ENCODE results near the gene LRRC61. TPM values are rescaled to one million over a fixed set of nuclear protein-coding genes. Genes with fewer than 3 reads are reported as not detected.

LRRC61 gene
- total RNA-seq, 1 donor from 2014 or later, result 20.9 TPM

GRCh38 chr7:150329331-150330120 lies 6.4 kb downstream of the LRRC61 start:
- intact Hi-C loops (cut with micrococcal nuclease), result no loop called here

GRCh38 chr7:150330211-150330885 lies 7.2 kb downstream of the LRRC61 start:
- intact Hi-C loops (cut with micrococcal nuclease), result no loop called here

GRCh38 chr7:150332852-150333635 lies 9.9 kb downstream of the LRRC61 start:
- intact Hi-C loops (cut with micrococcal nuclease), result no loop called here

GRCh38 chr7:150333659-150334058 lies 10.5 kb downstream of the LRRC61 start:
- intact Hi-C loops (cut with micrococcal nuclease), result no loop called here

DNA sequence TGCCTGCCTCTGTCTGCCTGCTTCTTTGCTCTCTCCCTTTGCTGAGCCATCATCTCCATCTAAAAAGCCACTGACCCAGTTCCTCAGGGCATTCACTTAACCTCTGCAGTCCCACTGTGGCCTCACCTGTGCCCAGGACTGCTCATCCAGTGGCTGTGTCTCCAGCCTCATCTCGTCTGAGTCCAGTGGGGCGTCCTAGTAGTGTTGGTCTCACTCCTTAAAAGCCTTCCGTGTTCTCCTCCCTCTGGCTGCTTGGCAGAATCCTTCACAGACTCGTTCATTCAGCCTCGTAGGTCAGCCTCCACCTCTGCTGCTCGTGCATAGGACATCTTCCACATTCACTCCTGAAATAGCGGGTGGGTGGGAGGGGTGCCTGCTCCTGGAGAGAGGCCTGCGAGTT lies 11.0 kb downstream of the LRRC61 start:
- intact Hi-C loops (cut with micrococcal nuclease), result no loop called here

- intact Hi-C loops (cut with micrococcal nuclease), result no loop called here
Observed at GRCh38 chr7:150335108-150335773, 12.1 kb downstream of the LRRC61 start.

GRCh38 chr7:150335774-150336112 lies 12.6 kb downstream of the LRRC61 start:
- intact Hi-C loops (cut with micrococcal nuclease), result no loop called here

GRCh38 chr7:150336746-150337145 lies 13.6 kb downstream of the LRRC61 start:
- intact Hi-C loops (cut with micrococcal nuclease), result no loop called here

DNA sequence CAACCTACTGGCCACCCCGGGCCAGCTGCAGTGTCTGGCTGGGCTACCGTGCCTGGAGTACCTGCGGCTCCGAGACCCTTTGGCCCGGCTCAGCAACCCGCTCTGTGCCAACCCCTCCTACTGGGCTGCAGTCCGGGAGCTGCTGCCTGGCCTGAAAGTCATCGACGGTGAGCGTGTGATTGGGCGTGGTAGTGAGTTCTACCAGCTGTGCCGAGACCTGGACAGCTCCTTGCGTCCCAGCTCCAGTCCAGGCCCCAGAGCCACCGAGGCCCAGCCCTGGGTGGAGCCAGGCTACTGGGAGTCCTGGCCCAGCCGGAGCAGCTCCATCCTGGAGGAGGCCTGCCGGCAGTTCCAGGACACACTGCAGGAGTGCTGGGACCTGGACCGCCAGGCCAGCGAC lies 14.0 kb downstream of the LRRC61 start:
- intact Hi-C loops (cut with micrococcal nuclease), result no loop called here

DNA sequence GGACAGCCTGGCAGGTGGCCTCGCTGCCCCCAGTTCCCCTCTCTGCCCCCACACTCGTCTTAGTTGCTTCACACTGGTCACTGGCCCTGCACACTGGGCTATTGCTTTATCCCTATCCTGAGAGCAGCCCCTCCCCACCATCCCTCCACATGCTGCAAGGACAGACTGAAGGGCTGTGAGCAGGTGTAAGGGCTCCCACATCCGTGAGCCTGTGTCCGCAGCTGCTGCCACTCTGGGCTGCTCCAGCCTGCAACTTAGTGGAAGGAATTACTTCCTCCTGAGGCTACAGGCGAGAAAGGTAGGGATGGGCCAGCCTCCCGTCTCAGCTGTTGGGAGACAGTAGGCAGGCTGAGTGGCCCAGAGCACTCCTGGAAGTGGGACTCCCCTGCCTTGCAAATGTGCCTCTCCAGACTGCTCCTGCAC lies 14.5 kb downstream of the LRRC61 start:
- intact Hi-C loops (cut with micrococcal nuclease), result no loop called here

DNA sequence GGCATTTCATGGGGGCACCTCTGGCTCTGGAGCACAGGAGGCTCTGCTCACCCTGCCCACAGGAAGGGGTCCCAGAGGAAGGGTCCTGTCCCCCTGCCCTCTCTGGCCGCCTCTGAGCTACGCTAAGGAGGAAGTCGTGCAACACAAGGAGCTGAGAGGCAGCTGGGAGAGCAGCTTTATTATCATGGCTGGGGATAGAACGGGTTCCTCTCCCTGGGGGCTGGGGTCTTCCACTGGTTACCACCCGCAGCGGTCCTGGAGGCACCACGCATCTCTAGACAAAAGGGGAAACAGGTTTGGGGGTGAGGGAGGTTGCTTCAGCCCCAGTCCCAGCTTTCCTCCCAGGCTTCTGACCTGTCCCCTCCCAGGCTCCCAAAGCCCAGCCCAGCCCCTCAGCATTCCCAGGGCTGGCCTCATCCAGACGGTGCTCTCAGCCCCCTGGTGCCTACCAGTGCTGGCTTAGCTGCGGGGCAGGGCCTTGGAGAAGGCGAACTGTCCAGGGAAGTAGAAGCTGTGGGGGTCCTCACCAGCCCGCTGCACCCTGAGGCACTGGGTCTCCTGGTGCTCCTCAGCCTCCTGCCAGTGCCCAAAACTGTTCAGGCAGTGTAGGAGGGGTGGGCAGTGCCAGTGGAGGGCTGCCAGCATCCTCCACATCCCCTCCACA lies 15.1 kb downstream of the LRRC61 start:
- intact Hi-C loops (cut with micrococcal nuclease), result no loop called here

DNA sequence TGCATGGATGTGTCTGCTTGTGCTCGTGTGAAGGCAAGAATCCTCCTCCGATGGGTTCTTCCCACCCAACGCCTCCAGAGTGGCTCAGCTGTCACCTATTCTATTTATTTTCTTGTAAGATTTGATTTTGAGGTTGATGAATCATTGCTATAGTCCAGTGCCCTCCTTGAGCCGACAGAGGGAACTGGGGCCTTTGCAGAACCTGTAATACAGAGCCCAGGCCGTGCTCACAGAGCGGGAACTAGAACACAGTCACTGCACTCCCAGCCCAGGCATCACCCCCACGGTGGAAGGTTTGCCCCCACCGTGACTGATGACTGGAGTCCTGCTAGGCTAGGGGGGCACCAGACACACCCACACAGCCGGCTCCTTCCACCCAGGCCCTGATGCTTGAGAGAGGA lies 16.3 kb downstream of the LRRC61 start:
- intact Hi-C loops (cut with micrococcal nuclease), result no loop called here

DNA sequence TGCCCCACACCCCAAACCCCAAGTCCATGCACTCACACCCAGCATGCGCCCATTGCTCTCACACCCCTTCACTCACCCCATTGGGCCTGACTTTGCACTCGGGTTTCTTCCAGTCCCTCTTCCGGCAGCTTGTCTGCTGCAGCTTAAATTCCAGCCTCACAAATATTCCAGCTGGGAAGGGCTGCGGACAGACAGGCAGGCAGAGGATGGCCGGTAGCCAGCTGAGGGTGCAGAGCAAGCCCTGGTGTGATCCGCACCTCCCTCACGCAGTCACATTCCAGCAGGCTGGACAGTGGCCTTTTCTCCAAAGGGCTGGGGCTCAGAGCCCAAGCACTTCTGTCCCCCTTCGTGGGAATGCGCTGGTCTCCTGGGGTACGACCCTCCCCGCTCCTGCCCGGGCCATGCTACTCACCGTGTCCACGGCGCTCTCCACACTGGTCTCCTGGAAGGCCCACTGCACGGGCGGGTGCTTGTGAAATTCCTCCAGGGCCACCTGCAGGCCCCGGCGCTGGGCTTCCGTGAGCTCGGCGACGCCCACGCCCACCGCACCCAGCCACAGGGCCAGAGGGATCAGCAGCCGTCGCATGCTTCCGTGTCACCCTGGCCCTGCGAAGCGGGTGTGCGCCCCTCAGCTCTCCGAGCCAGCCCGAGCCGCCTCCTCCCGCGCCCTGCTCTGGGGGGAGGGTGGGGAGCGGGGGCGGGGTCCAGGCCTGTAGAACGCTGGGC lies 17.0 kb downstream of the LRRC61 start:
- intact Hi-C loops (cut with micrococcal nuclease), result no loop called here

DNA sequence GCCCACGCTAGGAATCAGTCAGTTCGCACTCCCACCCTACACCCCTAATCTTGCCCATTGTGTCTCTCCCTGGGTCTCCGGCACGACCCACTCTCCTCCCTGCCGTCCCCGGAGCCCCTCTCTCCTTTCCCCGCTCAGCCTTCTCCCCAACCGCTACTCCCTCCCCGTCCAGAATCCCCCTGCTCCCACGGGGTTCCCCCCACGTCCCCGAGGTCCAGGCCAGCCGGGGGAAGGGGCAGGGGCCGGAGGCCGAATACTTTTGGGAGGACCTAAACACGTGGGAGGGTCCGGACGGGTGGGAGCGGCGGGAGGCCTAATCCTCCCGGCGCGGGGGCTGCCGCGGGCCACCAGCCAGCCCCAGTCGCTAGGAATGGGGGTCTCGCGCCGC lies 17.7 kb downstream of the LRRC61 start:
- intact Hi-C loops (cut with micrococcal nuclease), result no loop called here

DNA sequence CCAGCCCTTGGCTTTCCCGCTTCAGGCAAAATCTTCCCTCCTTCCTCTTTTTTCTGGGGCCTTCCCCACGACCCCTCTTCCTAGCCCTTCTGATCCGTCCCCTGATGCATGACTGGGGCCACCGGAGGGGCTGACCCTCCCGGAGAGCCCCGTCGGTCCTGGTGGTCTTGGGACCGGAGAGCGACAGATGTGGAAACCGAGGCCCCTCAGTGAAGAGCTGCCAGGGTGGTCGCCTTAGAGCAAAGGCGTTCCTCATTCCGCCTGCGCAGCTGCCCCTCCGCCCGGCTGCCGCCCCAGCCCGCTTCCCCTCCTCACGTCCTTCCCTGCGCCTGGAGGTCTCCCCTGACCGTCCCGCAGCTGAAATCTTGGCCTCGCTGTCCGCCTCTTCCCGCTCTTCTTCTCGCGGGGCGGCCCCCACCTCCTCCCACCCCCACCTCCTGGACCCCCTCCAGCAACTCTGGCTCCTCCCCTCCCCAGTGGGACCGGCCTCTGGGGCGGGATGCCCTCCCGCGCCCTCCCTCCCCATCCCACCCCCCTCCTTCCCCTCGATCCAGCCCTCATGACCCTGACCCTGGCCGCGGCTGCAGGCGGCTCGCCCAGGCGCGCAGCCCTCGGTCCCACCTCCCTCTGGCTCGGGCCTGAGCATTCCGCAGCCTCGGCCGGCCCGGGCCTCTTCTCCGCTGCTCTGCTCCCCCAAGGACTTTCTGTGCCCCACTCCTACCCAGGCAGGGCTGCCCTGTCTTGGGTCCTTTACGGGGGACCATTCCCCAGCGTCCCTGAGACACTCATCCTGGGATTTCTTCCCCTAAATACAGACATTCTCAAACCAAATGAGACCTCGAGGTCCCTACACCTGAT lies 18.3 kb downstream of the LRRC61 start, which contains the start of gene RARRES2:
RARRES2 (minus strand) TSS at position 367 of the 858 bp plus-strand sequence. CDS start 1,020 bp downstream, outside the sequence.
- intact Hi-C loops (cut with micrococcal nuclease), result no loop called here

GRCh38 chr7:150342121-150342408 lies 18.9 kb downstream of the LRRC61 start:
- intact Hi-C loops (cut with micrococcal nuclease), result no loop called here

- intact Hi-C loops (cut with micrococcal nuclease), result no loop called here
Observed at GRCh38 chr7:150343225-150343624, 20.1 kb downstream of the LRRC61 start.

DNA sequence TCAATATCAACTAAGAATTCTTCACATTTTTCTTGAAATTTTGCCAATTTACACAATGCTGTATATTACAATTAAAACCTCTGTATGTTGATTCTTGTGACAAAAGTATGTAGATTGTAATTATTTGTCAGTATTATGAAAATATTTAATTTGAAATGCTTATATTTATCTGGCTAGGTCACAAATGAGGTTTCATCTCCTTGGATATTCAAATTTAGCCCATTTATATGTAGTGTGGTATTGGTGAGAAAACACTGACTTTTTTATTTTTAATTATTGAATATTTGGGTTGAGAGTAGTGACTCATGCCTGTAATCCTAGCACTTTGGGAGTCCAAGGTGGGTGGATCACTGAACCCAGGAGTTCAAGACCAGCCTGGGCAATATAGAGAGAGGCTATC lies 21.1 kb downstream of the LRRC61 start:
- intact Hi-C loops (cut with micrococcal nuclease), result no loop called here

GRCh38 chr7:150345012-150345411 lies 21.9 kb downstream of the LRRC61 start:
- intact Hi-C loops (cut with micrococcal nuclease), result no loop called here

GRCh38 chr7:150346922-150347321 lies 23.8 kb downstream of the LRRC61 start:
- intact Hi-C loops (cut with micrococcal nuclease), result no loop called here
